Measurements from ENCODE around the gene HSPB1. TPM values are rescaled to one million over a fixed set of nuclear protein-coding genes. Genes with fewer than 3 reads are reported as not detected.

The HSPB1 gene
- total RNA-seq, 1 experiment from 2014 or later = 82.1 TPM

DNA sequence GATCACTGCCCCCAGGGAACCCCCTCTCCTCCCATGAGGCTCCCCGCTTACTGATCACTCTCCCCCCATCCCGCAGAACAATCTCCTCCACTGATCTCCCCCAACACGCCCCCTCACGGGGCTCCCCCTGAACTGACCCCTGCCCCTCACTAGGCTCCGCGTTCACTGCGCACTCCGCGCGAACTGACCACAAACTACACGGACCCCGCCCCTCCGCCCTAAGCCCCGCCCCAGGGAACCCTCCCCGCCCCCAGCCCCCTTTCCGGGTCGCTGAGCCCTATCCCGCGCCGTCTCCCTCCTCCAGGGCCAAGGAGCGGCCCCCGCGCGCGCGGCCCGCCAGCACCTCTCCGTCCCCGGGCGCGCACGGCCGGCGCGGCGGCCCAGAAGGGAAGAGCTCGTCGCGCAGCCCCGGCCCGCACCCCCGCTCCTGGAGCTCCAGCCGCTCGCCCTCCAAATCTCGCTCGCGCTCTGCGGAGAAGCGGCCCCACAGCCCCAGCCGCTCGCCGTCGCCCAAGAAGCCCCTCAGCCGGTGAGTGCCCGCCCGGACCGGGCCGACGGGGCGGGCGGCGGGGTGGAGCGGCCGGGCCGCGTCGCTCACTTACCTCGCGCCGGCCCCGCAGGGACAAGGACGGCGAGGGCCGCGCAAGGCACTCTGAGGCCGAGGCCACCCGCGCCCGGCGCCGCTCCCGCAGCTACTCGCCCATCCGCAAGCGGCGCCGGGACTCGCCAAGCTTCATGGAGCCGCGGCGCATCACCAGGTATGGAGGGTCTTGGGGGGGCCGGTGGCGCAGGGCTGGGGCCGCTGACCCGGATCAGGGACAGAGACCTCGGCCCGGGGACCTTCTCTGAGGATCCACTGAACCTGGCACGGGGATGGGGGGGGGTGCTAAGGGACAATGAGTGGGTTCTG lies 19.9 kb upstream of the HSPB1 start:
- H3K27me3 Mint-ChIP-seq (ENCODE audit: insufficient read depth, unreplicated experiment) = peaks cover 23% of the 10 kb centered on the region
- H3K36me3 Mint-ChIP-seq (ENCODE audit: insufficient read depth, unreplicated experiment) = no peaks in the 10 kb centered on the region
- Histone ChIP-seq H3K27me3 (replicated peaks; ENCODE audit: control insufficient read depth, insufficient read depth, low read length) (peaks cover 2% of the 10 kb centered on the region; the same call in 1 of the 2 replicates), H3K4me1 (peaks cover 3% of the 10 kb centered on the region; the same call in 1 of the 2 replicates), H3K4me3 (ENCODE audit: low read depth, low read length) (peak overlapping the region; percentile 33), H3K9me3 (no peaks in the 10 kb centered on the region), H3K36me3 (ENCODE audit: control insufficient read depth, insufficient read depth, low read length) (no peaks in the 10 kb centered on the region)
- DNase-seq = peak in 1 of 2 experiments; percentile 47
- no TSS peak for BruUV-seq (replicated peaks)
- ChIA-PET POLR2A (interaction anchor here (0.6 kb wide), 2 partner anchors 77 to 1328 kb away, joined by 3 to 9 read pairs; no protein-coding TSS in a partner anchor), CTCF (interaction anchor here (0.7 to 1.9 kb wide), 3 partner anchors 18 to 31 kb away, joined by 3 to 7 read pairs (median 4); no protein-coding TSS in a partner anchor)
- TF ChIP-seq, protein P1, sequence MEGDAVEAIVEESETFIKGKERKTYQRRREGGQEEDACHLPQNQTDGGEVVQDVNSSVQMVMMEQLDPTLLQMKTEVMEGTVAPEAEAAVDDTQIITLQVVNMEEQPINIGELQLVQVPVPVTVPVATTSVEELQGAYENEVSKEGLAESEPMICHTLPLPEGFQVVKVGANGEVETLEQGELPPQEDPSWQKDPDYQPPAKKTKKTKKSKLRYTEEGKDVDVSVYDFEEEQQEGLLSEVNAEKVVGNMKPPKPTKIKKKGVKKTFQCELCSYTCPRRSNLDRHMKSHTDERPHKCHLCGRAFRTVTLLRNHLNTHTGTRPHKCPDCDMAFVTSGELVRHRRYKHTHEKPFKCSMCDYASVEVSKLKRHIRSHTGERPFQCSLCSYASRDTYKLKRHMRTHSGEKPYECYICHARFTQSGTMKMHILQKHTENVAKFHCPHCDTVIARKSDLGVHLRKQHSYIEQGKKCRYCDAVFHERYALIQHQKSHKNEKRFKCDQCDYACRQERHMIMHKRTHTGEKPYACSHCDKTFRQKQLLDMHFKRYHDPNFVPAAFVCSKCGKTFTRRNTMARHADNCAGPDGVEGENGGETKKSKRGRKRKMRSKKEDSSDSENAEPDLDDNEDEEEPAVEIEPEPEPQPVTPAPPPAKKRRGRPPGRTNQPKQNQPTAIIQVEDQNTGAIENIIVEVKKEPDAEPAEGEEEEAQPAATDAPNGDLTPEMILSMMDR (IDR thresholded peaks at IDR 0.05; ENCODE audit: insufficient read depth in 1 of 2, low read depth in 1 of 2, low read length in 1 of 2, severe bottlenecking in 1 of 2, unreplicated experiment in 1 of 2) = no peak
- H3K4me3 Mint-ChIP-seq (ENCODE audit: unreplicated experiment) = peak overlapping the region; percentile 81
- H3K27ac Mint-ChIP-seq (ENCODE audit: unreplicated experiment) = no peak overlapping the region
- peaks cover 9% of the 10 kb centered on the region for H3K4me1 Mint-ChIP-seq (ENCODE audit: low read depth, unreplicated experiment)
- H3K9me3 Mint-ChIP-seq (ENCODE audit: unreplicated experiment) = no peaks in the 10 kb centered on the region
- intact Hi-C loops (cut with micrococcal nuclease; ENCODE audit: unreplicated experiment) = no loop called here

DNA sequence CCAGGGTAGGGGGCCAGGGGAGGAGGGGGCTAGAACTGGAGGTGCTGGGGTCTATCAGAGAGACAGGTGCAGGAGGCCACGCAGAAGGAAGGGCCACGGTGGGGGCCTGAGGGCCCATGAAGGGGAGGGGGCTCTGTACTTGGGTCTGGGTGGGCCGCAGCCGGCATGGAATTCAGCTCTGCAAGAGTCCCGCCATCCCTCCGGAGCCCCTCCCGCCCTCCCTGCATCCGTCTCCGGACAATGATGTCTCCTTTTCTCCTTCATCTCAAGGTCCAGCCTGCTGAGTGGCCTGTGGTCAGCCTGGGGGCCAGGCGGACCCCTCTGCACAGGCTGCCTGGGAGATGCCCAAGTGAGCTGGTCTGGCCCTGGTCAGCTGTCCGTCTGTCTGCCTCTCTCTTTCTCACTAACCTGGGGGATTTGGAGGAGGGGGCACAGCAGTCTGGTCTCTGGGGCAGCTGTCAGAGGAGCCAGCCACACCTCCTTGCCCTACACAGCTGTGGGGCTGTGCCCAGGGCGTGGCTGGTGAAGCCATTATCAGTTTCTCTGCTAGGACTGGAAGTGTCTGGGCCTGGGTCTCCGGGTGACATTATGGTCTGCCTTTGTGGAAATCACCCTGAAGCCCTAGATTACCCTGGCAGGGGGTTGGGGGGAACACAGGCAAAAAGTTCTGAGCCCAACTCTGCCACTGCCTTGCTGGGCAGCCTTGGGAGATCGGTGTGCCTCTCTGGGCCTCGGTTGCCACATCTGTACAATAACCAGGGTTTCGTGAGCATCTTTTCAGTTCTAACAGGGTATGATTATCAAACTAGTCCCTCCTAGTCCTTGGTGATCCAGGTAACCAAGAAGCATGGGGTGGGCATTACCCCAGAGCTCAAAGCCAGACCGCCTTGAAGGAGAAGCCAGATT lies 19.0 kb upstream of the HSPB1 start:
- no peaks in the 10 kb centered on the region for H3K36me3 Mint-ChIP-seq (ENCODE audit: insufficient read depth, unreplicated experiment)
- intact Hi-C loops (cut with micrococcal nuclease; ENCODE audit: unreplicated experiment) = no loop called here
- Histone ChIP-seq H3K4me1 (peaks cover 3% of the 10 kb centered on the region; the same call in 1 of the 2 replicates), H3K4me3 (ENCODE audit: low read depth, low read length) (no peak overlapping the region), H3K9me3 (no peaks in the 10 kb centered on the region), H3K36me3 (ENCODE audit: control insufficient read depth, insufficient read depth, low read length) (no peaks in the 10 kb centered on the region), H3K27me3 (replicated peaks; ENCODE audit: control insufficient read depth, insufficient read depth, low read length) (peaks cover 2% of the 10 kb centered on the region; the same call in 1 of the 2 replicates)
- H3K27ac Mint-ChIP-seq (ENCODE audit: unreplicated experiment) = no peak overlapping the region
- no peaks in the 10 kb centered on the region for H3K9me3 Mint-ChIP-seq (ENCODE audit: unreplicated experiment)
- H3K4me1 Mint-ChIP-seq (ENCODE audit: low read depth, unreplicated experiment) = peaks cover 9% of the 10 kb centered on the region
- BruUV-seq (replicated peaks) = no TSS peak
- ChIA-PET CTCF (interaction anchor here (0.6 to 1.9 kb wide), 4 partner anchors 19 to 41 kb away, joined by 3 to 7 read pairs (median 6); no protein-coding TSS in a partner anchor), POLR2A (no interaction called here)
- H3K27me3 Mint-ChIP-seq (ENCODE audit: insufficient read depth, unreplicated experiment) = peaks cover 21% of the 10 kb centered on the region
- TF ChIP-seq, protein P1 (IDR thresholded peaks at IDR 0.05; ENCODE audit: insufficient read depth in 1 of 2, low read depth in 1 of 2, low read length in 1 of 2, severe bottlenecking in 1 of 2, unreplicated experiment in 1 of 2) = no peak
- H3K4me3 Mint-ChIP-seq (ENCODE audit: unreplicated experiment) = peak overlapping the region; percentile 81
- no peak for DNase-seq
